Right lobe of liver (tissue), 4 donors: ENCODE data around the gene RFFL.

Experiments used
- POLR2A ChIP-seq: fragments of 450-650 bp; IDR thresholded peaks from one replicate; pipeline ENCODE4 v1.6.1; 2017; ENCODE audit warnings: antibody characterized with exemption, mild to moderate bottlenecking
- TF ChIP-seq, protein P1 (sequence below), 4 donors: fragments of 200-600 bp in 3 of 4; fragments of 450-650 bp in 1 of 4; IDR thresholded peaks; one replicate each; pipeline versions ENCODE4 v1.5.1 to v1.8.0; 2016 to 2022; ENCODE audit warnings: antibody characterized with exemption in 4 of 4, mild to moderate bottlenecking in 2 of 4
- donor health status: DM: no; HTN: no; CAD: no.
- donor health status: DM: no; HTN: no; CAD: no.
- donor health status: DM: no; HTN: yes; CAD: no.

DNA sequence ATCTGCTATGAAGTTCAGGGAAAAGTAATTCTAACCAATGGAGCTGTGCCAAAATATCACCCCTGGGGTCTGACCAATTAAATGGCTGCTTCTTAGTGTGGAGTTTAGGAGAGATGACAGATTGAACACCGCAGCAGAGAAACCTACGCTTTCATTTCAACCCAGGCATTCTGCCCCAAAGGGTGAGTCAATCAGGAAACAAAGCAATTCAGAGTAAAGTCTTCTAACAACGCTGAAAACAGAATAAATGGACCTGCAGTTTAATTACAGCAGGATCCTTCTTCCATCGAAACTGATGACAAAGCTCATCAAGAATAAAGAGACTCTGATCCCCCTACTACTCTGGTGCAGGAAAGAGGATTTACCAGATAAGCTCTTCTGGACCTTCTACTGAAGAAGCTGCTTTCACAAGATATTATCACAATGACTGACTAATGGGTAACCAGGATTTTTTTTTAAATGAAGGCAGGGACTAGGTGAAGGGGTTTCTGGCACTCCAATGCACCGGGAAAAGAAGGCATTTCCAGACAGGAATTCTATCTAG is 16.7 kb downstream of the RFFL start:
- TF ChIP-seq, protein P1, sequence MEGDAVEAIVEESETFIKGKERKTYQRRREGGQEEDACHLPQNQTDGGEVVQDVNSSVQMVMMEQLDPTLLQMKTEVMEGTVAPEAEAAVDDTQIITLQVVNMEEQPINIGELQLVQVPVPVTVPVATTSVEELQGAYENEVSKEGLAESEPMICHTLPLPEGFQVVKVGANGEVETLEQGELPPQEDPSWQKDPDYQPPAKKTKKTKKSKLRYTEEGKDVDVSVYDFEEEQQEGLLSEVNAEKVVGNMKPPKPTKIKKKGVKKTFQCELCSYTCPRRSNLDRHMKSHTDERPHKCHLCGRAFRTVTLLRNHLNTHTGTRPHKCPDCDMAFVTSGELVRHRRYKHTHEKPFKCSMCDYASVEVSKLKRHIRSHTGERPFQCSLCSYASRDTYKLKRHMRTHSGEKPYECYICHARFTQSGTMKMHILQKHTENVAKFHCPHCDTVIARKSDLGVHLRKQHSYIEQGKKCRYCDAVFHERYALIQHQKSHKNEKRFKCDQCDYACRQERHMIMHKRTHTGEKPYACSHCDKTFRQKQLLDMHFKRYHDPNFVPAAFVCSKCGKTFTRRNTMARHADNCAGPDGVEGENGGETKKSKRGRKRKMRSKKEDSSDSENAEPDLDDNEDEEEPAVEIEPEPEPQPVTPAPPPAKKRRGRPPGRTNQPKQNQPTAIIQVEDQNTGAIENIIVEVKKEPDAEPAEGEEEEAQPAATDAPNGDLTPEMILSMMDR (IDR thresholded peaks at IDR 0.05) = no peak
- TF ChIP-seq POLR2A = no peak
